Stimulated activated CD4-positive, alpha-beta T cell treated with anti-CD3 and anti-CD28 coated beads, Interleukin-12 subunit alpha, Interleukin-12 subunit beta, amount 100 ng/mL, for 4 hours (primary cell): ENCODE results near the gene CCP110.

Experiments used
- DNase-seq: peaks from one replicate; pipeline ENCODE4 v3.0.0-alpha.2; 2020

CCP110 gene

DNA sequence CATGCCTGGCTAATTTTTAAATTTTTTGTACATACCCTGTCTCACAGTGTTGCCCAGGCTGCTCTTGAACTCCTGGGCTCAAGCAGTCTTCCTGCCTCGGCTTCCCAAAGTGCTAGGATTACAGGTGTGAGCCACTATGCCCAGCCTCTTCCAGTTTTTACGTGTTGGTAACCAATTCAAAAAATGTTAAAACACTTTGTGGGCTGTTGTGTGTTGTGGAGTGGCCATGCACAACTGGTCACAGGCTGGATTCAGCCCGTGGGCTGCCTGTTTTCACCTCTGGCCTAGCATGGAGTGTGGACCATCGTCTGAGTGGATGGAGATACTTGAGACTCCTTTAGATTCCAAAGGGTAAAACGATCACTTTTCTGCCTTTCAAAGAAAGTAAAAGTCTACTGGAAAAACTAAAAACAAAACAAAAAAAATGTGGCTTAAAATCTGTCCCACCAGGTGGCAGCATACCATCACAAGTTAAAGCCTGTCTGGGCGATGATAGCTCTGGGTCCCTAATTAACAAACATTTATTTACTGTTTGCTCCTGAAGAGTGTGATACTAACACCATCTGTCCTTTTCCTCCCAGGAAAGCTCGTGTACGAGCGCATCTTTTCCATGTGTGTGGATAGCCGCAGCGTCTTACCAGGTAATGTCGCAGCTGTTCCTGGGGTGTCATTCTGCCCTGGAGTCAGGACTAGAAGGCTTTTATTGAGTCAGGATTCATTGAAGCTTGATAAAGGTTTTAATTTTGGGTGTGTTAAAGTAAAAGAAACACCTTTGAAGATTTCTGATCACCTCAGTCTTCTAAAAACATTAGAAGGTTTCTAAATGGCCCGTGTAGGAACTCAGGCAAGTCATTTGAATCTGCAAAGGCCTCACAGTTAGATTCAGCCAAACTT is 77.6 kb downstream of the CCP110 start:
- no peak for DNase-seq
